Testis (tissue), 3 donors: Measurements from ENCODE around the gene FRAS1. TPM values are rescaled to one million over a fixed set of nuclear protein-coding genes. Genes with fewer than 3 reads are reported as not detected.
"Not testable (repeated sequence)": the region's sequence is repeated elsewhere in the genome, so short reads cannot be mapped to it uniquely, and the experiment has no call there.

Experiments used
- DNase-seq: peaks from one replicate; pipeline ENCODE4 v3.0.0-alpha.2; 2019
- H3K27ac ChIP-seq, 2 donors: fragments of 200-600 bp; sonication (generic); one replicate each; pipeline ENCODE4 v1.5.1; 2019
- H3K27me3 ChIP-seq: fragments of 200-600 bp; sonication (generic); one replicate; pipeline ENCODE4 v1.5.1; 2019
- H3K36me3 ChIP-seq: fragments of 200-600 bp; sonication (generic); one replicate; pipeline ENCODE4 v1.5.1; 2017; ENCODE audit warnings: low read depth; ENCODE audit errors: missing control alignments
- H3K4me1 ChIP-seq: fragments of 200-600 bp; sonication (generic); one replicate; pipeline ENCODE4 v1.5.1; 2019
- H3K4me3 ChIP-seq, 2 donors: fragments of 200-600 bp; sonication (generic); one replicate each; pipeline ENCODE4 v1.5.1; 2017 to 2019
- H3K9me3 ChIP-seq: fragments of 200-600 bp; sonication (generic); one replicate; pipeline ENCODE4 v1.5.1; 2017
- CTCF ChIP-seq, 3 experiments: fragments of 450-650 bp in 2 of 3; fragments of 200-600 bp in 1 of 3; sonication (generic) in 1 of 3; IDR thresholded peaks; one replicate each; pipeline ENCODE4 v1.5.1; 2016 to 2019; ENCODE audit warnings: antibody characterized with exemption in 3 of 3, mild to moderate bottlenecking in 2 of 3, moderate library complexity in 1 of 3
- POLR2A ChIP-seq: fragments of 450-650 bp; IDR thresholded peaks from one replicate; pipeline ENCODE4 v1.6.1; 2017; ENCODE audit warnings: antibody characterized with exemption, mild to moderate bottlenecking, moderate library complexity
- WGBS, 2 donors: methylation state at CpG; one replicate each; pipeline ENCODE4 v1.1.5; 2018; 5-methylcytosine and 5-hydroxymethylcytosine counted together
- intact Hi-C: fragments of 100-400 bp; cut with DNase I; formaldehyde crosslinking; loops from one replicate; pipeline ENCODE4 v1.15.1; 2023; ENCODE audit warnings: low total_unique reads
- polyA plus RNA-seq: library from polyadenylated mRNA; stranded (reverse); fragments of 350-450 nt; fragmentation: Illumina TruSeq; extraction: RNeasy Lipid Tissue Mini Kit (QIAGEN cat#74804); gene quantifications from one replicate; pipeline ENCODE4 v1.2.3, GENCODE V29; 2014; ENCODE audit warnings: low read depth, low replicate concordance; ENCODE audit not compliant: insufficient read depth
- total RNA-seq, 2 donors: library from RNA; depleted of rRNA; stranded (reverse); fragments of >200 nt; gene quantifications; one replicate each; pipeline ENCODE4 v1.2.3, GENCODE V29; 2016

The FRAS1 gene
- total and polyA plus RNA-seq, 3 donors from 2014 or later: 2.2 to 3.7 (median 3.5) TPM

- intact Hi-C loops: no loop called here
- H3K4me1 ChIP-seq: no peaks in the 10 kb centered on the region
- TF ChIP-seq POLR2A: no peak
- TF ChIP-seq CTCF (IDR thresholded peaks at IDR 0.05): no peak
- H3K36me3 ChIP-seq: no peaks in the 10 kb centered on the region
- WGBS, 2 donors: 55 to 62% methylated on average over 2 of the region's 2 CpGs
- no peaks in the 10 kb centered on the region for H3K9me3 ChIP-seq
- no peak overlapping the region for H3K27ac ChIP-seq
- DNase-seq: no peak
- no peaks in the 10 kb centered on the region for H3K27me3 ChIP-seq
- no peak overlapping the region for H3K4me3 ChIP-seq
Measured at GRCh38 chr4:78484574-78484973, 427.5 kb downstream of the FRAS1 start.

- Histone ChIP-seq H3K27me3 (no peaks in the 10 kb centered on the region), H3K4me1 (no peaks in the 10 kb centered on the region), H3K27ac (no peak overlapping the region), H3K36me3 (no peaks in the 10 kb centered on the region), H3K4me3 (no peak overlapping the region), H3K9me3 (no peaks in the 10 kb centered on the region)
- TF ChIP-seq CTCF (IDR thresholded peaks at IDR 0.05): no peak
- no peak for TF ChIP-seq POLR2A
- intact Hi-C loops: no loop called here
- DNase-seq: no peak
Measured at GRCh38 chr4:78493731-78494130, 436.6 kb downstream of the FRAS1 start.

GRCh38 chr4:78496021-78496643 lies 439.0 kb downstream of the FRAS1 start:
- no peak for DNase-seq
- TF ChIP-seq POLR2A (no peak), CTCF (IDR thresholded peaks at IDR 0.05) (no peak)
- Histone ChIP-seq H3K27ac (no peak overlapping the region), H3K9me3 (no peaks in the 10 kb centered on the region), H3K36me3 (no peaks in the 10 kb centered on the region), H3K4me3 (no peak overlapping the region), H3K4me1 (no peaks in the 10 kb centered on the region), H3K27me3 (no peaks in the 10 kb centered on the region)
- 48 to 56% methylated on average over 4 of the region's 4 CpGs for WGBS, 2 donors
- intact Hi-C loops: no loop called here

GRCh38 chr4:78506260-78506659 lies 449.1 kb downstream of the FRAS1 start:
- DNase-seq, H3K27ac ChIP-seq, H3K27me3 ChIP-seq, intact Hi-C loops, H3K4me1 ChIP-seq, H3K4me3 ChIP-seq, H3K36me3 ChIP-seq, H3K9me3 ChIP-seq: not testable (repeated sequence)
- whole genome bisulfite sequencing, 2 donors: 59 to 69% methylated on average over 8 to 10 of the region's 10 CpGs

GRCh38 chr4:78509043-78509442 lies 451.9 kb downstream of the FRAS1 start:
- Histone ChIP-seq H3K4me1 (no peaks in the 10 kb centered on the region), H3K4me3 (no peak overlapping the region), H3K27ac (no peak overlapping the region), H3K36me3 (no peaks in the 10 kb centered on the region), H3K9me3 (no peaks in the 10 kb centered on the region), H3K27me3 (no peaks in the 10 kb centered on the region)
- intact Hi-C loops: no loop called here
- no peak for DNase-seq
- 47 to 73% methylated on average over 2 of the region's 2 CpGs for WGBS, 2 donors
- no peak for TF ChIP-seq POLR2A
- no peak for TF ChIP-seq CTCF (IDR thresholded peaks at IDR 0.05)
